Spleen (tissue), 11 donors: ENCODE measurements around the gene CCR8. TPM values are rescaled to one million over a fixed set of nuclear protein-coding genes. Genes with fewer than 3 reads are reported as not detected.

Source experiments
- DNase-seq: peaks from one replicate; pipeline ENCODE4 v3.0.0-alpha.2; 2020
- H3K27ac ChIP-seq, 8 donors: fragments of 200-600 bp; sonication (generic) in 7 of 8; 1 replicate in 4 of 8; 2 replicates in 4 of 8; pipeline versions ENCODE4 v1.5.0 to v1.8.0; 2016 to 2021; ENCODE audit warnings: inconsistent platforms in 4 of 8, mild to moderate bottlenecking in 4 of 8, moderate library complexity in 1 of 8
- H3K27me3 ChIP-seq, 7 donors: fragments of 200-600 bp; sonication (generic) in 6 of 7; replicated peaks in 1 of 7; 1 replicate in 4 of 7; 2 replicates in 3 of 7; pipeline versions ENCODE4 v1.5.0 to v1.8.0; 2016 to 2021; ENCODE audit warnings: inconsistent platforms in 3 of 7, mild to moderate bottlenecking in 1 of 7
- H3K36me3 ChIP-seq, 6 donors: fragments of 200-600 bp; sonication (generic) in 5 of 6; 1 replicate in 4 of 6; 2 replicates in 2 of 6; pipeline versions ENCODE4 v1.5.0 to v1.8.0; 2016 to 2021; ENCODE audit warnings: inconsistent platforms in 2 of 6
- H3K4me1 ChIP-seq, 6 donors: fragments of 200-600 bp; sonication (generic) in 5 of 6; 1 replicate in 3 of 6; 2 replicates in 3 of 6; pipeline versions ENCODE4 v1.5.0 to v1.8.0; 2016 to 2021; ENCODE audit warnings: inconsistent platforms in 3 of 6
- H3K4me3 ChIP-seq, 8 donors: fragments of 200-600 bp; sonication (generic) in 7 of 8; 1 replicate in 4 of 8; 2 replicates in 4 of 8; pipeline versions ENCODE4 v1.5.0 to v1.8.0; 2016 to 2021; ENCODE audit warnings: inconsistent platforms in 4 of 8, mild to moderate bottlenecking in 4 of 8, moderate library complexity in 2 of 8
- H3K9me3 ChIP-seq, 8 donors: fragments of 200-600 bp; sonication (generic) in 7 of 8; 1 replicate in 4 of 8; 2 replicates in 4 of 8; pipeline versions ENCODE4 v1.5.0 to v1.8.0; 2016 to 2021; ENCODE audit warnings: inconsistent platforms in 4 of 8
- POLR2A ChIP-seq, 3 donors: fragments of 450-650 bp; IDR thresholded peaks; one replicate each; pipeline ENCODE4 v1.5.1; 2017; ENCODE audit warnings: antibody characterized with exemption in 3 of 3, mild to moderate bottlenecking in 1 of 3
- POLR2AphosphoS5 ChIP-seq, 3 donors: sonication (generic); formaldehyde crosslinking; IDR thresholded peaks; one replicate each; pipeline ENCODE4 v1.5.1; 2017; ENCODE audit warnings: antibody characterized with exemption in 3 of 3
- WGBS, 5 donors: extraction: QIAGEN DNeasy Blood & Tissue Kit in 3 of 5; methylation state at CpG; one replicate each; pipeline versions ENCODE4 v1.1.5 to v1.1.7; 2013 to 2018; 5-methylcytosine and 5-hydroxymethylcytosine counted together
- intact Hi-C: fragments of 100-400 bp; cut with DNase I; formaldehyde crosslinking; loops from one replicate; pipeline ENCODE4 v1.15.0; 2023; ENCODE audit warnings: low total_unique reads
- polyA plus RNA-seq, 3 donors: library from polyadenylated mRNA; stranded (reverse); fragments of 200-250 nt; gene quantifications; one replicate each; pipeline ENCODE4 v1.2.1, GENCODE V29; 2013
- total RNA-seq, 7 donors: library from RNA; depleted of rRNA in 3 of 7; stranded (reverse); fragments of >200 nt in 3 of 7; fragmentation: NEBNext Ultra II Directional in 4 of 7; extraction: Animal tissue kit (Norgen Biotek cat#: 25700) in 4 of 7; gene quantifications; one replicate each; pipeline versions ENCODE4 v1.1.0 to v1.2.1, GENCODE V29; 2016 to 2021
- TF ChIP-seq, protein P1 (sequence below), 11 experiments: fragments of 200-600 bp in 7 of 11; fragments of 450-650 bp in 4 of 11; sonication (generic) in 4 of 11; IDR thresholded peaks in 8 of 11; conservative IDR thresholded peaks in 3 of 11; 1 replicate in 7 of 11; 2 replicates in 4 of 11; pipeline versions ENCODE4 v1.4.0 to v1.8.0; 2016 to 2021; ENCODE audit warnings: antibody characterized with exemption in 11 of 11, inconsistent platforms in 4 of 11, mild to moderate bottlenecking in 1 of 11
- donor health status: healthy with polysubstance abuse.
- donor health status: DM: no; HTN: no; CAD: no; lungs with moderate emphysema.
- donor health status: DM: no; HTN: no; CAD: no.
- donor health status: Bipolar disorder and iron deficiency.
- donor health status: healthy.
- donor health status: DM: no; HTN: no; CAD: no.
- donor health status: DM: yes; HTN: yes; CAD: no.

Gene CCR8
- total and polyA plus RNA-seq, 10 donors, result 0.06 to 2.1 (median 0.60) TPM; not detected in 3

GRCh38 chr3:39281533-39281932 lies 48.0 kb upstream of the CCR8 start:
- H3K4me1 ChIP-seq, result peaks cover 0 to 57% (median 27%) of the 10 kb centered on the region in 6 donors
- H3K27me3 ChIP-seq, result peaks cover 0 to 5% (median 0%) of the 10 kb centered on the region in 7 donors
- H3K4me3 ChIP-seq, result peak overlapping the region in 1 of 8 donors; percentile 17
- WGBS, 5 donors, result 45 to 54% (median 53%) methylated on average over 9 of the region's 9 CpGs
- peak overlapping the region in 3 of 8 donors; percentile 39 to 70 (median 54) for H3K27ac ChIP-seq
- no peaks in the 10 kb centered on the region for H3K9me3 ChIP-seq
- no peaks in the 10 kb centered on the region for H3K36me3 ChIP-seq
- DNase-seq, result peak; percentile 83
- TF ChIP-seq, protein P1, sequence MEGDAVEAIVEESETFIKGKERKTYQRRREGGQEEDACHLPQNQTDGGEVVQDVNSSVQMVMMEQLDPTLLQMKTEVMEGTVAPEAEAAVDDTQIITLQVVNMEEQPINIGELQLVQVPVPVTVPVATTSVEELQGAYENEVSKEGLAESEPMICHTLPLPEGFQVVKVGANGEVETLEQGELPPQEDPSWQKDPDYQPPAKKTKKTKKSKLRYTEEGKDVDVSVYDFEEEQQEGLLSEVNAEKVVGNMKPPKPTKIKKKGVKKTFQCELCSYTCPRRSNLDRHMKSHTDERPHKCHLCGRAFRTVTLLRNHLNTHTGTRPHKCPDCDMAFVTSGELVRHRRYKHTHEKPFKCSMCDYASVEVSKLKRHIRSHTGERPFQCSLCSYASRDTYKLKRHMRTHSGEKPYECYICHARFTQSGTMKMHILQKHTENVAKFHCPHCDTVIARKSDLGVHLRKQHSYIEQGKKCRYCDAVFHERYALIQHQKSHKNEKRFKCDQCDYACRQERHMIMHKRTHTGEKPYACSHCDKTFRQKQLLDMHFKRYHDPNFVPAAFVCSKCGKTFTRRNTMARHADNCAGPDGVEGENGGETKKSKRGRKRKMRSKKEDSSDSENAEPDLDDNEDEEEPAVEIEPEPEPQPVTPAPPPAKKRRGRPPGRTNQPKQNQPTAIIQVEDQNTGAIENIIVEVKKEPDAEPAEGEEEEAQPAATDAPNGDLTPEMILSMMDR (IDR thresholded peaks at IDR 0.05 in 8 of 11, conservative IDR thresholded peaks at IDR 0.05 in 3 of 11), result no peak
- TF ChIP-seq POLR2AphosphoS5 (IDR thresholded peaks at IDR 0.05) (no peak), POLR2A (IDR thresholded peaks at IDR 0.05) (no peak)
- intact Hi-C loops, result no loop called here

DNA sequence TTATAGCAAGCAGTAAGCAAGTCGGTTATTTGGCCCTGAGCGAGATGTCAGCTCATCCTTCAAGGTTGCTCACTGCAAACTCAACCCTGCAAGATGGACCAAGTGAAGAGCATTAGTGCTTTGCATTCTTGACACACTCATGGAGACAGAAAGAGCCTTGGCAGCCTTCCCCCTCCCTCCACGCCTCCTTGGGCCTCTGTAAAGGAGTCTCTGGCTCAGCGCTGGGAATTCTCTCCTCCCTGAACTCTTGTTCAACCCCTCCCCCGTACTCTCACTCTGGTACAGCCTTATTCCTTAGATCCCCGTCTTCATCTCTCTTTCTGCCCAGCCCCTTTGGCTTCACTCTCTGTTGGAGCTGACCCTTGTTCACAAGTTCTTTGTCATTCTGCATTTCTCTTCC lies 47.5 kb upstream of the CCR8 start:
- intact Hi-C loops, result no loop called here
- 86 to 89% (median 87%) methylated on average over 6 of the region's 6 CpGs for WGBS, 5 donors
- H3K27me3 ChIP-seq, result peaks cover 0 to 4% (median 0%) of the 10 kb centered on the region in 7 donors
- DNase-seq, result no peak
- no peaks in the 10 kb centered on the region for H3K36me3 ChIP-seq
- TF ChIP-seq, protein P1 (IDR thresholded peaks at IDR 0.05 in 8 of 11, conservative IDR thresholded peaks at IDR 0.05 in 3 of 11), result no peak
- TF ChIP-seq POLR2AphosphoS5 (IDR thresholded peaks at IDR 0.05), result no peak
- TF ChIP-seq POLR2A (IDR thresholded peaks at IDR 0.05), result no peak
- peak overlapping the region in 1 of 8 donors; percentile 70 for H3K27ac ChIP-seq
- no peak overlapping the region for H3K4me3 ChIP-seq
- H3K9me3 ChIP-seq, result no peaks in the 10 kb centered on the region
- peaks cover 0 to 52% (median 26%) of the 10 kb centered on the region in 6 donors for H3K4me1 ChIP-seq

DNA sequence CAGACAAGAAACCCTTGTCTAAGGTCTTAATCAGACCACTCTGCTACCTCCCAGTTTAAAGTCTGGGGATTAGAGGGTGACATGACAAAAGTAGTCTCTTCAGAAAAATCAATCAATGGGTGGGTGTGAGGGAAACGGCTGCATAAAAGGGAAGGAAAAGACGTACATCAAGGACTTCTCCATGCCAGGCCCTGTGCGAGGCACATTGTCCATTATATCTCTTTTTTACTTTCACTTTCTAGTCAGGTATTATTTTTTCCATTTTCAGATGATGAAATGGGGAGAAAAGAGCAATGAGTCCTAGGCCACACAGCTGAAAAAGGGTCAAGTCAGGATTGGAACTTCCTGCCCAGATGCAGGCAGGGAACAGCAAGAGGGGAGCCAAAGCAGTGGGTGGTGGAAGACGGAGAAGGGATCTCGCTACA lies 45.0 kb upstream of the CCR8 start:
- H3K27ac ChIP-seq, result peak overlapping the region in 2 of 8 donors; percentile 1 to 54
- no peaks in the 10 kb centered on the region for H3K36me3 ChIP-seq
- intact Hi-C loops, result no loop called here
- DNase-seq, result no peak
- no peaks in the 10 kb centered on the region for H3K9me3 ChIP-seq
- TF ChIP-seq POLR2AphosphoS5 (IDR thresholded peaks at IDR 0.05) (no peak), POLR2A (IDR thresholded peaks at IDR 0.05) (no peak)
- TF ChIP-seq, protein P1 (IDR thresholded peaks at IDR 0.05 in 8 of 11, conservative IDR thresholded peaks at IDR 0.05 in 3 of 11), result no peak
- peaks cover 0 to 70% (median 34%) of the 10 kb centered on the region in 6 donors for H3K4me1 ChIP-seq
- WGBS, 5 donors, result 40 to 54% (median 43%) methylated on average over 5 of the region's 5 CpGs
- H3K4me3 ChIP-seq, result peak overlapping the region in 1 of 8 donors; percentile 17
- no peaks in the 10 kb centered on the region for H3K27me3 ChIP-seq

DNA sequence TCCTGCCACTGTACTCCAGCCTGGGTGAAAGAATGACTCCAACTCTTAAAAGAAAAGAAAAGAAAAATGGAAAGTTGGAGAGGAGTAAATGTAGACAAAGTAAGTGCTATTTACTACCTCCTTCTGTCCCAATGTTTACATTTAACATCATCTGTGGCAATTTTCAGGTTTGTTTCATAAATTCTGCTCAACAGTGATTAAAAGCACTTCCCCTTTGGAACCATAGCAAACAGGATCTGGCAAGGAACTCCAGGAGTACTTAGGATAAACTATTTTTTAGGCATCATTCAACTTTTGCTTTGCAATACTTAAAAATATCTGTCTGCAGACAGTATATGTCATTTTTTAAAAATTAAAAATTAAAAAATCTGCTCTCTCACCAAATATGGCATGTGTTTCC lies 44.2 kb upstream of the CCR8 start:
- intact Hi-C loops, result loop anchor here (5.0 kb wide), 2 partner anchors 78 to 163 kb away; no protein-coding TSS in a partner anchor
- Histone ChIP-seq H3K36me3 (no peaks in the 10 kb centered on the region), H3K27ac (no peak overlapping the region), H3K4me1 (peaks cover 0 to 70% (median 34%) of the 10 kb centered on the region in 6 donors), H3K4me3 (no peak overlapping the region), H3K9me3 (no peaks in the 10 kb centered on the region), H3K27me3 (no peaks in the 10 kb centered on the region)
- DNase-seq, result no peak
- TF ChIP-seq POLR2A (IDR thresholded peaks at IDR 0.05) (no peak), POLR2AphosphoS5 (IDR thresholded peaks at IDR 0.05) (no peak)
- TF ChIP-seq, protein P1 (IDR thresholded peaks at IDR 0.05 in 8 of 11, conservative IDR thresholded peaks at IDR 0.05 in 3 of 11), result no peak
